ENCODE data around the gene MMP24.

GRCh38 chr20:35243317-35243716 lies 16.8 kb downstream of the MMP24 start:
- TF ChIP-seq CTCF (IDR thresholded peaks at IDR 0.05) (no peak), POLR2A (IDR thresholded peaks at IDR 0.05) (no peak)
